HG02938 (cell line): Measurements from ENCODE around the gene MTG1.
A peak's percentile ranks its signal among the peaks of the same experiment; 100 is the strongest.
"Not testable (repeated sequence)": the region's sequence is repeated elsewhere in the genome, so short reads cannot be mapped to it uniquely, and the experiment has no call there.

Source experiments
- ATAC-seq: cut with Tn5 transposase; IDR thresholded peaks from one replicate; pipeline ENCODE4 v1.9.1; 2021; ENCODE audit warnings: mild to moderate bottlenecking, moderate library complexity; ENCODE audit not compliant: unreplicated experiment

MTG1 gene

DNA sequence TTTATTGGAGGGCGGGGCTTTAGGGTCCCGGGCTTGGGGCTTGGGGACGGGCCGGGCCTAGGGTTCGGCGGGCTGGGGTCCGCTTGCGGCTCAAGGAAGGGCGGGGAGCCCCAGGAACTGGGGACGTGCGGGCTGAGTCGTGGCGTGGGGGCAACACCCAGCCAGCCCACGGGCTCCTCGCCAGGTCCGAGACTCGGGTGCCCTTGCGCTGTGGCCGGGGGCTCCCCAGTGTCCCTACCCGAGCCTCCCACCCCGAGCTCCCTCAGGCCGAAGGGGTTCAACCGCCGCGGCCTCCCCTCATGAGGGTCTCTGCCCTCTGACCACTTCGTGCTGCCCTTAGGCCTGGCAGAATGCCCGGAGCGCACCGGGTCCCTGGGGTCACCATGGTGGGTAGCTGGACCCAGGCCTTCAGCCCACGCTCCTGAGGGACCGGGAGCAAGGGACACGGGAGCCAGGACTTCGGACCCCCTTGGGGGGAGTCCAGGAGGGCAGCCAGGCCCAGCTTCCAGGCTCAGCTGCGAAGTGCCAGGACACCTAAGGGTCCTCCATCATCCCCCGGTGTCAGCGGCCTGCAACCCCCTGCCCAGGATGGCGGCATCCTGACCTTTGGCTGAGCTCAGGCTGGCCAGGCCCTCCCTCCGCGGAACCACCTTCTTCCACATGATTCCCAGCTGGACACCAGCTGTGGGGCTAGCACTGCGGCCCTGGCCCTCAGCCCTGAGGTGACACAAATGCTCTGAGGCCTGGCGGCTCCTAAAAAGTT lies 35.6 kb upstream of the MTG1 start:
- ATAC-seq, result no peak

- no peak for ATAC-seq
Observed at GRCh38 chr10:133358925-133359310, 35.0 kb upstream of the MTG1 start.

- no peak for ATAC-seq
Observed at GRCh38 chr10:133359554-133359971, 34.4 kb upstream of the MTG1 start.

DNA sequence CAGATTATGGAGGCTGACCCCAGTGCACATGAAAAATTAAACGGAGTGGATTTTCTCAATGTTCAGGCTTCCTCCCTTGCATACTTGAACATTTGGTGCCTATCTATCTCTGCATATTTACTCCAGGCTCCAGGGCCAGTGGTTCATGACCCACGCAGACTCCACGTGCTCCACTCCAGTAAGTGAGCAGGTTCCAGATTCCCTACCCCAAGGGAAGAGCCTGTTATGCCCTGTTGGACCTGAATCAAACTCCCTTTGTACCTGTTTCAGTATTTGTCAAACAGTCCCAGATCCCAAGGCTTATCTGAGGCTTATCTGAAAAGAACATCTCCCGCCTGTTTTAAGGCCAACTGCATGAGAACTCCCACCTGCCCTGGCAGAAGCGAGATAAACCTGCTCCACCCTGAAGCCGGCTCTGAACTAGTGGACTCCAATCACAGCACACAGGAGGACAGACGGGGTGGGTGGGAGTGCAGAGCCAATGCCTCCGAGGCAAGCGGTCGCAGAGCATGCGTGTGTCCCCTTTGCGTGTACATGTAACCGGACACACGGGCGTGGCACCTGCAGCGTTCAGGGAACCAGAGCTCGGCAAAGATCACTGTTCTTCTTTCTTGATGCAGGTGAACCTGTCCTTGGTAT lies 33.9 kb upstream of the MTG1 start:
- no peak for ATAC-seq

DNA sequence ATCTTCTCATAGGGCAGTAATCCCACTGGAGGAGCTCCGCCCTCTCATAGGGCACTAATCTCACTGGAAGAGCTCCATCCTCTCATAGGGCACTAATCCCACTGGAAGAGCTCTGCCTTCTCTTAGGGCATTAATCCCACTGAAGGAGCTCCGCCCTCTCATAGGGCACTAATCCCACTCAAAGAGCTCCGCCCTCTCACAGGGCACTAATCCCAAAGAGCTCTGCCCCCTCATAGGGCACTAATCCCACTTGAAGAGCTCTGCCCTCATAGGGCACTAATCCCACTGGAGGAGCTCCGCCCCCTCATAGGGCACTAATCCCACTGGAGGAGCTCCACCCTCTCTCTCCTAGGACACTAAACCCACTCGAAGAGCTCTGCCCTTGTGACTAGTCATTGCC lies 32.7 kb upstream of the MTG1 start:
- ATAC-seq, result no peak

DNA sequence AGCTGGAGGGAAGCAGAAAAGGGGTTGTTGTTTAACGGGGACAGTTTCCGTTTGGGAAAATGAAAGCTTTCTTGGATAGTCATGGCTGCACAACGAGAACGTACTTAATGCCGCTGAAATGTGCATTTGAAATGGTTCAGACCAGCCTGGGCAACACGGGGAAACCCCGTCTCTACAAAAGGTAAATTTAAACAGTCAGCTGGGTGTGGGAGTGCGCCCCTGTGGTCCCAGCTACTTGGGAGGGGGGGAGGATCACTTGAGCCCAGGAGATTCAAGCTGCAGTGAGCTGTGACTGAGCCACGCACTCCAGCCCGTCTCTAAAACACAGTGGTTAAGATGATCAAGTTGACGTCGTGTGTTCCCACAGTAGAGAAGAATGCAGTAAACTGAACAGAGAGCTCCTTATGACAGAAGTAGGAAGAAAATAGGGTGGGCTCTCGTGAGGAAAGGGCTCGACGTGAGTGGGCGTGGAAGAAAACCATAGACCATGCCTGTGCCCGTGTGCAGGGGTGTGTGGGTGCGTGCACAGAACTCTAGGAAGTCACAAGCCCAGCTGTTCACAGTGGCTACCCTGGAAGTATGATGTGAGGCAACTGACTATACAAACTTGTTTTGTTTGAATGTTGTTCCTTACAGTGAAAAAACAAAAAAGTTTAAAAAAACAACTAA lies 32.0 kb upstream of the MTG1 start:
- no peak for ATAC-seq

- ATAC-seq, result no peak
Observed at GRCh38 chr10:133362846-133363245, 31.1 kb upstream of the MTG1 start.

GRCh38 chr10:133364645-133365431 lies 29.1 kb upstream of the MTG1 start:
- no peak for ATAC-seq

DNA sequence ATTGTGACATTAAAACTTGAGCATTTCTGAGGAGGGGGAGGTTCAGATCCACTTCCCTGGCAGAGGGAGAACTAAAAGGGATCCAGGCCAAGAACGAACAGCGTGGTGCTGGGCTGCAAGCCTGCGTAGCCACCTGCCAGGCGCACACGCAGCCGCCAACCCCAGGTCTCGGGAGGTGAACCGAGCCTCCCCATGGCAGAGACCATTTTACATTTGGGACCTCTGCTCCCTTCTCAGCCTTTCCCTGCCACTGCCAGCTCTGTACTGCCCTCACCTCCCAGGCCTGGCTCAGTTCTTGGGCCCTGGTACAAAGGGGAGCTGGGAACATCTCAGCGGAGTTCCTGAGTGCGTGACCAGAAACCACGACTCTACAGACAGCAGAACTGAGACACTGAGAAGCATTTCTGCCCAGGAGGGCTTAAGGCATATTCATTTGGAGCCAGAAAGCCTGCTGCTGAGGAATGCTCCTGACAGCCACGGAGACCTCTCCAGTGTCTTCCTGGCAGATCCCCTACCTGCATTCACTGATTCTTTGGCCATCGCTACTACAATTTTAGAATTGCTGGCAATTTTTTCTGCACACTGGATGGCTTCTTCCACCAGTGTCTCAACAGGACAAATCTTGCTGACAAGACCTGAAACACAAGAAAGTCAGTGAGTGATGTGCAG lies 28.4 kb upstream of the MTG1 start:
- ATAC-seq, result no peak

GRCh38 chr10:133366130-133366478 lies 27.9 kb upstream of the MTG1 start:
- no peak for ATAC-seq

- no peak for ATAC-seq
Observed at GRCh38 chr10:133366751-133367150, 27.2 kb upstream of the MTG1 start.

DNA sequence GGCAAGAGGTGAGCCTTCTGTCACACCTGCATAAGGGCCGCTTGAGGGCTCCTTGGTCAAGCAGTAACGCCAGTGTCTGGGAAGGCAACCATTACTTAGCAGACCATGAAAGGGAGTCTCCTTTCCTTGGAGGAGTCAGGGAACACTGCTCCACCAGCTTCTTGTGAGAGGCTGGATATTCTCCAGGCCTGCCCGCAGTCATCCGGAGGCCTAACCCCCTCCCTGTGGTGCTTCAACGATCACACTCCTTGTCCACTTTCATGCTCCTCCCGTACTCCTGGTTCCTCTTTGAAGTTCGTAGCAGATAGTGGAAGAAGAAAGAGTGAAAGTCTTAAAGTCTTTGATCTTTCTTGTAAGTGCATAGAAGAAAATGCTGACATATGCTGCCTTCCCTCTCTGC lies 26.5 kb upstream of the MTG1 start:
- ATAC-seq, result not testable (repeated sequence)

DNA sequence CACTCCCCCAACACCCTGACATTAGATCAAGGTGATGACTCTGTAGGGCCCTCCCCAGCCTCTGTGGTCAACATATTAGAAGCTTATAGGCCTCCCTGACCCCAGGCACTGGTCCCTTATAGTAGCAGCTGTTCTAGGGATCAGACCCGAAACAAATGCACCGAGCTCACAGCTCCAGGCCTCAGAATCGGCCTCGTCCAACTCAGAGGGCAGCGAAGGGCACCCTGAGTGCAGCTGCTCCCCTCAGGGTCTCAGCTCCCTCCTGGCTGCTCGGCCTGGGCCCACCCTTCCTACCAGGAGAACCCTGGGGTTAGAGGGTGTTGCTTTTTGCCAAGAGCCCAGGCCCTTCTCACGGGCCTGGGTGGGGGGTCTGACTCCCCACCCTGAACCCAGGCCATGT lies 25.8 kb upstream of the MTG1 start:
- no peak for ATAC-seq

DNA sequence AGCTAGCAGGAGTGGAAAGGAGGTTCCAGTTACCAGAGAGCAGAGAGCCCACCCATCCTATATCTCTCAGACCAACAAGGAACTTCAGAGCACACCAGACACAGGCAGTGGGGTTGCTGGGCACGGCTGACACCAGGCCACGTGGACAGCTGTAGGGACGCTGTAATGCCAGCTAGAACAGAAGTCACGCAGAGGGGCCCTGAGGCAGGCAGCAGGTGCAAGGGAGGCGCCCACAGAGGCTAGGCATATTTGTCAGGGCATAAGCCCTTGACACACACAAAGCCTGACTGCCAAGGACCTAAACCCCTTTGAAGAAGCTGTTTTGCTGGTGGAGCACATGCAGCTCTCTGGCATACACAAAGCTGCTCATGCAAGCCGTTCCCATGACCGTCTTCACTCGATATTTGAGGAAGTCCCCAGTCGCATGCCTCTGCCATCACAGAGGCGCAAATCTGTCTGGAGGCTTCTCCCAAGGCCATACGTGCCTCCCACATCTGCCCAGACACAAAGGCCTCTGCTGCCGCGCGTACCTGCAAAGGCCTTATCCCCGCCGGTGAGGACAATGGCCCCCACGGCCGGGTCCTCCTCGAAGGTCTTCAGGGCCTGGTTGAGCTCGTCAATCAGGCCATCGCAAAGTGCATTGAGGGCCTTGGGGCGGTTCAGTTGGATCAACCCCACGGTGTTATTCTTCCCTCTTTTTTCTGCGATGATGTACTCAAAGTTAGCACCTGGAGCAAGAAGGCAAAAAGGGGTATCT lies 23.7 kb upstream of the MTG1 start:
- no peak for ATAC-seq

- no peak for ATAC-seq
Observed at GRCh38 chr10:133372507-133372906, 21.4 kb upstream of the MTG1 start.

DNA sequence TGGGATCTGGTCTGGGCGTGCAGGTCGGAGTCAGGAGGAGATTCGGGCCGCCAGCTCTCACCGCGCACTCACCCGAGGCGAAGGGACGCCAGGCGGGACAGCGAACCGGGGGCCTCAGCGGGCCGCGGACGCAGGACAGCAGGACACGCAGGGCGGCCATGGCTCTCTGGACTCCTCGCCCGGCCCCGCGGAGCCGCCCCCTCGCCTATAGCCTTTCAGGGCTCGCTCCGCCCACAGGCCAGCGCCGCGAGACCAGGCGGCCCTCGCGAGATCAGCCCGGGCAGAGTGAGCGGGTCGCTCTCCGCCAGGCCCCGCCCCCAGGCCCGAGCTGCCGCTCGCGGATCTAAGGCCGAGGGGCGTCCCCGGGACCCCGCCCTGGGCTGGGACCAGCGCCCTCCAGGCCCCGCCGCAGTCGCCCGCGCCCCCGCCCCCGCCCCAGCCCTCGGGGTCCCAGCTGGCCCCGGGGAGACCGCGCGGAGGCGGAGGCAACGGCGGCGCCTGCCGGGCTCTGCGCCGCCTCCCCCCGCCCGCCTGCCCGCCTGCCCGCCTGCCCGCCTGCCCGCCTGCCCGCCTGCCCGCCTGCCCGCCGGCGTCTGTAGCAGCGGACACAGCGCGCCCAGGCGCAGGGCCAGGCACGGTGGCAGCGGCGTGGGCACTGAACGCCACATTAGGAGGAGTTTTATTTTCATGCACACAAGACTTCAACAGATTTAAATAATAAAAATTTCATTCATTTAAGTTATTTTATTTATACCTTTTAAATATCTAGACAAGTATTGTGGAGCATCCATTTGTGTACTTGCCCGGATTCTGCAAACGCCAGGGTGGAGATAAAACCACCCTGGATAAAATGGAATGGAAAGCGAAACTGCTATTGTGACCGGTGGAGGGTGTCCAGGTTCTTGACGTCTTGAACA lies 20.5 kb upstream of the MTG1 start, which contains the start of gene ECHS1:
TSS of gene ECHS1 (minus strand) at position 181 of the 917 bp plus-strand sequence. CDS start at position 160, 21 bp downstream.
- peak; percentile 84 for ATAC-seq

DNA sequence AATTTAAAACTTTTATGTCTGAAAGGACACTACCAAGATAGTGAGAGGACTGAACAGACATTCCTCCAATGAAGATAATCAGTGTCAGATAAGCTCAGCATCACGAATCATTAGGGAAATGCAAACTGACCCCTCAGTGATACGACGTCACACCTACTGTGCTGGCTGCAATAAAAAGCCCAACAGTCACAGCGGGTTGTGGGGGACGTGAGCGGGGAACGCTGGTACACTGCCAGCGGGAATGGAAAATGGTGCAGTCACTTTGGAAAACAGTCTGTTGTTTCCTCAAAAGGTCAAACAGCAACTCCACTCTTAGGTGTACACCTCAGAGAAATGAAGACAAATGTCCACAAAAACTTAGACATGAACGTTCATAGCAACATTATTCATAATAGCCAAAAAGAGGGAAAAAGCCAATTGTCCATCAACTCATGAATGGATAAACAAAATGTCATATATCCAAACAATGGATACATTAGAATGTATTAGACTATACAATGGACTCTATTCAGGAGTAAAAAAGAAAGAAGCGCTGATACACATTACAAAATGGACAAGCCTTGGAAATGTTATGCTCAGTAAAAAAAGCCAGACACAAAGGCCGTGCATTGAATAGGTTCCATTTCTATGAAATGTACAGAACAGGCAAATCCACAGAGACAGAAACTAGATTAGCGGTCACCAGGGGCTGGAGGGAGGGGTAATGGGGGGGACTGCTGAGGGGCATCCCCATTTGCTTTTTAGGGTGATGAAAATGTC lies 18.4 kb upstream of the MTG1 start:
- no peak for ATAC-seq

DNA sequence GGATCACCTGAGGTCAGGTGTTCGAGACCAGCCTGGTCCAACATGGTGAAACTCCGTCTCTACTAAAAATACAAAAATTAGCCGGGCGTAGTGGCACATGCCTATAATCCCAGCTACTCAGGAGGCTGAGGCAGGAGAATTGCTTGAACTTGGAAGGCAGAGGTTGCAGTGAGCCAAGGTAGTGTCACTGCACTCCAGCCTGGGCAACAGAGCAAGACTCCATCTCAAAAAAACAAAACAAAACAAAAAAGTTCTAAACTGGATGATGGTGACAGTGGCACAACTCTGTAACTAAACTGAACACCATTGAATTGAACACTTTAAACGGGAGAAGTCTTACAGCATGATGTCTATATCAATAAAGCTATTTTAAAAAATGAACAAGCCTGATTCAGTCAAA lies 17.8 kb upstream of the MTG1 start:
- ATAC-seq, result not testable (repeated sequence)
